Ascending aorta (tissue), 2 donors: ENCODE measurements around the gene PSME3. TPM values are rescaled to one million over a fixed set of nuclear protein-coding genes. Genes with fewer than 3 reads are reported as not detected.
"Not testable (repeated sequence)": the region's sequence is repeated elsewhere in the genome, so short reads cannot be mapped to it uniquely, and the experiment has no call there.

ENCODE experiments used
- DNase-seq, 2 donors: peaks; one replicate each; pipeline ENCODE4 v3.0.0-alpha.2; 2019; ENCODE audit warnings: low spot score in 2 of 2
- H3K27ac ChIP-seq, 2 donors: fragments of 200-600 bp; sonication (generic); one replicate each; pipeline ENCODE4 v1.5.1; 2016 to 2017; ENCODE audit warnings: mild to moderate bottlenecking in 1 of 2
- H3K27me3 ChIP-seq: fragments of 200-600 bp; sonication (generic); one replicate; pipeline ENCODE4 v1.5.1; 2017
- H3K36me3 ChIP-seq, 2 donors: fragments of 200-600 bp; sonication (generic); one replicate each; pipeline ENCODE4 v1.5.1; 2016
- H3K4me1 ChIP-seq, 2 donors: fragments of 200-600 bp; sonication (generic); one replicate each; pipeline ENCODE4 v1.5.1; 2016 to 2017; ENCODE audit warnings: mild to moderate bottlenecking in 1 of 2
- H3K4me3 ChIP-seq, 2 donors: fragments of 200-600 bp; sonication (generic); one replicate each; pipeline ENCODE4 v1.5.1; 2016 to 2017; ENCODE audit warnings: mild to moderate bottlenecking in 1 of 2
- H3K9me3 ChIP-seq, 2 donors: fragments of 200-600 bp; sonication (generic); one replicate each; pipeline ENCODE4 v1.5.1; 2016
- CTCF ChIP-seq, 3 experiments: fragments of 200-600 bp in 2 of 3; fragments of 450-650 bp in 1 of 3; sonication (generic) in 2 of 3; IDR thresholded peaks; one replicate each; pipeline ENCODE4 v1.5.1; 2016 to 2019; ENCODE audit warnings: antibody characterized with exemption in 3 of 3, mild to moderate bottlenecking in 1 of 3, moderate library complexity in 1 of 3
- intact Hi-C: fragments of 100-400 bp; cut with DNase I; formaldehyde crosslinking; loops from one replicate; pipeline ENCODE4 v1.15.1; 2023
- total RNA-seq: library from RNA; depleted of rRNA; stranded (reverse); fragments of >200 nt; gene quantifications from one replicate; pipeline ENCODE4 v1.1.0, GENCODE V29; 2016

PSME3 gene
- total RNA-seq, 1 donor from 2014 or later = 29.7 TPM

GRCh38 chr17:42848093-42848492 lies 14.9 kb downstream of the PSME3 start:
- Histone ChIP-seq H3K27me3 (no peaks in the 10 kb centered on the region), H3K4me1 (peaks cover 0 to 12% of the 10 kb centered on the region in 2 donors), H3K27ac (no peak overlapping the region), H3K9me3 (no peaks in the 10 kb centered on the region), H3K4me3 (no peak overlapping the region), H3K36me3 (peaks cover 15 to 23% of the 10 kb centered on the region in 2 donors)
- DNase-seq = peak in 1 of 2 donors; percentile 40
- TF ChIP-seq CTCF (IDR thresholded peaks at IDR 0.05) = no peak
- intact Hi-C loops = loop anchor here (10.0 kb wide), 1 partner anchor 147 kb away; the partner anchor contains the start of gene RPL27

GRCh38 chr17:42849031-42849430 lies 15.8 kb downstream of the PSME3 start:
- intact Hi-C loops = loop anchor here (10.0 kb wide), 1 partner anchor 146 kb away; the partner anchor contains the start of gene RPL27
- H3K4me1 ChIP-seq = peaks cover 0 to 12% of the 10 kb centered on the region in 2 donors
- H3K27ac ChIP-seq = no peak overlapping the region
- no peaks in the 10 kb centered on the region for H3K27me3 ChIP-seq
- TF ChIP-seq CTCF (IDR thresholded peaks at IDR 0.05) = no peak
- H3K4me3 ChIP-seq = no peak overlapping the region
- H3K9me3 ChIP-seq = no peaks in the 10 kb centered on the region
- no peak for DNase-seq
- H3K36me3 ChIP-seq = peaks cover 12 to 18% of the 10 kb centered on the region in 2 donors

- Histone ChIP-seq H3K27ac (peak overlapping the region in 1 of 2 donors; percentile 19), H3K4me3 (peak overlapping the region in 1 of 2 donors; percentile 62), H3K4me1 (peaks cover 0 to 17% of the 10 kb centered on the region in 2 donors), H3K36me3 (peaks cover 9 to 13% of the 10 kb centered on the region in 2 donors), H3K27me3 (no peaks in the 10 kb centered on the region), H3K9me3 (no peaks in the 10 kb centered on the region)
- no peak for TF ChIP-seq CTCF (IDR thresholded peaks at IDR 0.05)
- intact Hi-C loops = loop anchor here (2.0 to 10.0 kb wide), 2 partner anchors 45 to 145 kb away; partner anchors contain the start of gene RPL27
- DNase-seq = no peak
These were observed 16.4 kb downstream of the PSME3 start for GRCh38 chr17:42849451-42850181.

- intact Hi-C loops = loop anchor here (1.0 to 2.0 kb wide), 2 partner anchors 44 to 78 kb away; no protein-coding TSS in a partner anchor
These were observed 17.8 kb downstream of the PSME3 start, which contains the start of gene AOC3 for GRCh38 chr17:42850954-42851353. Gene AOC3 (plus strand): TSS chr17:42851199. CDS start chr17:42851344, 145 bp downstream.

GRCh38 chr17:42851371-42852240 lies 18.4 kb downstream of the PSME3 start:
- Histone ChIP-seq H3K27ac (peak overlapping the region; percentile 83 to 84), H3K4me1 (peaks cover 0 to 23% of the 10 kb centered on the region in 2 donors), H3K4me3 (peak overlapping the region; percentile 51 to 62)
- intact Hi-C loops = loop anchor here (1.0 to 2.0 kb wide), 2 partner anchors 43 to 78 kb away; no protein-coding TSS in a partner anchor
- not testable (repeated sequence) for DNase-seq, H3K9me3 ChIP-seq, H3K36me3 ChIP-seq, H3K27me3 ChIP-seq

More at GRCh38 chr17:42850954-42851353, 17.8 kb downstream of the PSME3 start, which contains the start of gene AOC3:
- DNase-seq = peak in 1 of 2 donors; percentile 80
- Histone ChIP-seq H3K4me3 (peak within 1 kb of the TSS; percentile 51 to 62), H3K4me1 (peaks cover 0 to 23% of the 10 kb centered on the region in 2 donors), H3K36me3 (peaks cover 2 to 3% of the 10 kb centered on the region in 2 donors), H3K27ac (peak within 1 kb of the TSS; percentile 83 to 84), H3K27me3 (no peaks in the 10 kb centered on the region), H3K9me3 (no peaks in the 10 kb centered on the region)
- TF ChIP-seq CTCF (IDR thresholded peaks at IDR 0.05) = no peak
